ENCODE data around the gene ARHGAP15. TPM values are rescaled to one million over a fixed set of nuclear protein-coding genes. Genes with fewer than 3 reads are reported as not detected.

ARHGAP15 gene
- total RNA-seq, 1 experiment from 2014 or later, result 0.41 TPM

- Histone ChIP-seq H3K36me3 (ENCODE audit: control insufficient read depth, insufficient read depth, low read length) (no peaks in the 10 kb centered on the region), H3K9me3 (ENCODE audit: control insufficient read depth, insufficient read depth, low read depth, low read length) (no peaks in the 10 kb centered on the region), H3K27ac (ENCODE audit: low read length) (no peak overlapping the region), H3K27me3 (ENCODE audit: control insufficient read depth, insufficient read depth, low read length) (no peaks in the 10 kb centered on the region), H3K4me3 (ENCODE audit: low read depth in 2 of 2, low read length in 2 of 2) (no peak overlapping the region), H3K4me1 (ENCODE audit: control insufficient read depth, insufficient read depth, low read length) (no peaks in the 10 kb centered on the region)
- ChIA-PET CTCF (no interaction called here), POLR2A (no interaction called here)
- BruUV-seq (replicated peaks), result no TSS peak
- intact Hi-C loops (cut with micrococcal nuclease; ENCODE audit: unreplicated experiment), result no loop called here
- in situ Hi-C loops (cut with HindIII; ENCODE audit: low pct_unique_long_range_greater_than_20kb, low sequenced_read_pairs), result no loop called here
- TF ChIP-seq POLR2AphosphoS5 (IDR thresholded peaks at IDR 0.05; ENCODE audit: low read depth, low read length) (no peak), SIN3A (IDR thresholded peaks at IDR 0.05; ENCODE audit: borderline replicate concordance, insufficient read depth, low read depth, low read length) (no peak), REST (IDR thresholded peaks at IDR 0.05; ENCODE audit: insufficient read depth in 1 of 2, low read depth in 2 of 2, low read length in 1 of 2) (no peak), TCF7L2 (IDR thresholded peaks at IDR 0.05; ENCODE audit: low read depth, low read length) (no peak), CTCF (IDR thresholded peaks at IDR 0.05) (no peak)
- ATAC-seq, result no peak
- no peak for DNase-seq (ENCODE audit: low read depth, low spot score)
Measured at GRCh38 chr2:143608063-143608423, 478.8 kb downstream of the ARHGAP15 start.

GRCh38 chr2:143608758-143609157, 479.5 kb downstream of the ARHGAP15 start:
- Histone ChIP-seq H3K27ac (ENCODE audit: low read length) (no peak overlapping the region), H3K9me3 (ENCODE audit: control insufficient read depth, insufficient read depth, low read depth, low read length) (no peaks in the 10 kb centered on the region), H3K4me3 (ENCODE audit: low read depth in 2 of 2, low read length in 2 of 2) (no peak overlapping the region), H3K4me1 (ENCODE audit: control insufficient read depth, insufficient read depth, low read length) (no peaks in the 10 kb centered on the region), H3K27me3 (ENCODE audit: control insufficient read depth, insufficient read depth, low read length) (no peaks in the 10 kb centered on the region), H3K36me3 (ENCODE audit: control insufficient read depth, insufficient read depth, low read length) (no peaks in the 10 kb centered on the region)
- BruUV-seq (replicated peaks), result no TSS peak
- no peak for DNase-seq (ENCODE audit: low read depth, low spot score)
- TF ChIP-seq TCF7L2 (IDR thresholded peaks at IDR 0.05; ENCODE audit: low read depth, low read length) (no peak), REST (IDR thresholded peaks at IDR 0.05; ENCODE audit: insufficient read depth in 1 of 2, low read depth in 2 of 2, low read length in 1 of 2) (no peak)
- ChIA-PET CTCF (no interaction called here), POLR2A (no interaction called here)
- ATAC-seq, result no peak
- intact Hi-C loops (cut with micrococcal nuclease; ENCODE audit: unreplicated experiment), result no loop called here
- in situ Hi-C loops (cut with HindIII; ENCODE audit: low pct_unique_long_range_greater_than_20kb, low sequenced_read_pairs), result no loop called here
